HEK293 (cell line): ENCODE measurements around the gene AOAH.
A peak's percentile ranks its signal among the peaks of the same experiment; 100 is the strongest.

ENCODE experiments used
- CTCF ChIA-PET: fragments of 350-600 bp; formaldehyde crosslinking; extraction: SDS; loops from one replicate; lab custom pipeline; 2021; ENCODE audit warnings: antibody characterized with exemption; lab: Yijun Ruan, JAX
- POLR2A ChIA-PET: fragments of 300-600 bp; formaldehyde crosslinking; extraction: SDS; loops from one replicate; lab custom pipeline; 2020; ENCODE audit warnings: antibody characterized with exemption, inconsistent platforms; lab: Yijun Ruan, JAX
- H3K27ac ChIP-seq: fragments of 200-500 bp; sonication (Bioruptor generic); 2 replicates; pipeline ENCODE4 v1.5.1; 2014; ENCODE audit warnings: low read depth, low read length, control low read depth, inconsistent platforms; ENCODE audit errors: extremely low read depth
- H3K36me3 ChIP-seq, 2 experiments: fragments of 200-500 bp in 1 of 2; sonication (Bioruptor generic) in 1 of 2; 1 replicate in 1 of 2; 2 replicates in 1 of 2; pipeline ENCODE4 v1.5.1; 2014 to 2017; ENCODE audit warnings: inconsistent platforms in 2 of 2, low read length in 2 of 2; ENCODE audit not compliant: control insufficient read depth in 2 of 2, insufficient read depth in 1 of 2
- H3K4me1 ChIP-seq: fragments of 200-500 bp; sonication (Bioruptor generic); 2 replicates; pipeline ENCODE4 v1.5.1; 2014; ENCODE audit warnings: mild to moderate bottlenecking, low read length, inconsistent platforms; ENCODE audit not compliant: control insufficient read depth, insufficient read depth
- H3K4me3 ChIP-seq: 2 replicates; pipeline ENCODE4 v1.5.1; 2011; ENCODE audit warnings: low read depth, mild to moderate bottlenecking, control low read depth, low read length, moderate library complexity
- H3K9me3 ChIP-seq: fragments of 200-500 bp; sonication (Bioruptor generic); 2 replicates; pipeline ENCODE4 v1.5.1; 2014; ENCODE audit warnings: low read depth, low read length, inconsistent platforms; ENCODE audit not compliant: control insufficient read depth, insufficient read depth
- EGR2 ChIP-seq: fragments of 450-650 bp; formaldehyde crosslinking; IDR thresholded peaks from 2 replicates; pipeline ENCODE4 v1.5.1; 2016; ENCODE audit warnings: low read depth, missing biosample characterization, missing genetic modification characterization
- MEIS1 ChIP-seq: sonication (generic); formaldehyde crosslinking; IDR thresholded peaks from 2 replicates; pipeline ENCODE4 v1.8.1; 2022; ENCODE audit warnings: missing genetic modification reagents, mild to moderate bottlenecking, borderline replicate concordance
- MYNN ChIP-seq: fragments of 450-650 bp; formaldehyde crosslinking; IDR thresholded peaks from 2 replicates; pipeline ENCODE4 v1.5.1; 2016; ENCODE audit warnings: missing biosample characterization, missing genetic modification characterization, borderline replicate concordance
- RBAK ChIP-seq: fragments of 450-650 bp; formaldehyde crosslinking; IDR thresholded peaks from 2 replicates; pipeline ENCODE4 v1.5.1; 2016; ENCODE audit warnings: missing biosample characterization, missing genetic modification characterization
- SP2 ChIP-seq: fragments of 450-650 bp; formaldehyde crosslinking; IDR thresholded peaks from 2 replicates; pipeline ENCODE4 v1.5.1; 2016; ENCODE audit warnings: missing biosample characterization, missing genetic modification characterization
- ZBTB17 ChIP-seq: fragments of 450-650 bp; formaldehyde crosslinking; IDR thresholded peaks from 2 replicates; pipeline ENCODE4 v1.5.1; 2016; ENCODE audit warnings: missing biosample characterization, missing genetic modification characterization
- ZBTB20 ChIP-seq: fragments of 450-650 bp; formaldehyde crosslinking; IDR thresholded peaks from 2 replicates; pipeline ENCODE4 v1.5.1; 2016; ENCODE audit warnings: missing biosample characterization, missing genetic modification characterization
- ZIC2 ChIP-seq: fragments of 450-650 bp; formaldehyde crosslinking; IDR thresholded peaks from 2 replicates; pipeline ENCODE4 v1.5.1; 2016; ENCODE audit warnings: missing biosample characterization, missing genetic modification characterization
- ZNF140 ChIP-seq: fragments of 450-650 bp; formaldehyde crosslinking; IDR thresholded peaks from 2 replicates; pipeline ENCODE4 v1.5.1; 2016; ENCODE audit warnings: missing biosample characterization, missing genetic modification characterization
- ZNF175 ChIP-seq: fragments of 450-650 bp; formaldehyde crosslinking; IDR thresholded peaks from 2 replicates; pipeline ENCODE4 v1.5.1; 2016; ENCODE audit warnings: missing biosample characterization, missing genetic modification characterization
- ZNF19 ChIP-seq: fragments of 450-650 bp; formaldehyde crosslinking; IDR thresholded peaks from 2 replicates; pipeline ENCODE4; 2016; ENCODE audit warnings: missing biosample characterization, missing genetic modification characterization, low read depth
- ZNF214 ChIP-seq: fragments of 450-650 bp; formaldehyde crosslinking; IDR thresholded peaks from 2 replicates; pipeline ENCODE4 v1.5.1; 2017; ENCODE audit warnings: missing biosample characterization, mild to moderate bottlenecking, missing genetic modification characterization, borderline replicate concordance
- ZNF223 ChIP-seq: fragments of 450-650 bp; formaldehyde crosslinking; IDR thresholded peaks from 2 replicates; pipeline ENCODE4 v1.5.1; 2016; ENCODE audit warnings: missing biosample characterization, missing genetic modification characterization
- ZNF510 ChIP-seq: fragments of 450-650 bp; formaldehyde crosslinking; IDR thresholded peaks from 2 replicates; pipeline ENCODE4 v1.5.1; 2018; ENCODE audit warnings: mild to moderate bottlenecking, missing genetic modification characterization, missing biosample characterization; ENCODE audit not compliant: insufficient replicate concordance
- ZNF837 ChIP-seq: fragments of 450-650 bp; formaldehyde crosslinking; IDR thresholded peaks from 2 replicates; pipeline ENCODE4 v1.5.1; 2016; ENCODE audit warnings: missing biosample characterization, missing genetic modification characterization
- TF ChIP-seq, protein P1 (sequence below): fragments of 450-650 bp; formaldehyde crosslinking; IDR thresholded peaks from 2 replicates; pipeline ENCODE4 v1.5.1; 2016; ENCODE audit warnings: missing biosample characterization, missing genetic modification characterization
- TF ChIP-seq, protein P2 (sequence below): fragments of 450-650 bp; formaldehyde crosslinking; IDR thresholded peaks from 2 replicates; pipeline ENCODE4 v1.5.1; 2016; ENCODE audit warnings: missing biosample characterization, missing genetic modification characterization, borderline replicate concordance
- TF ChIP-seq, protein P3 (sequence below): fragments of 450-650 bp; formaldehyde crosslinking; IDR thresholded peaks from 2 replicates; pipeline ENCODE4 v1.5.1; 2017; ENCODE audit warnings: missing biosample characterization, missing genetic modification characterization

The AOAH gene

DNA sequence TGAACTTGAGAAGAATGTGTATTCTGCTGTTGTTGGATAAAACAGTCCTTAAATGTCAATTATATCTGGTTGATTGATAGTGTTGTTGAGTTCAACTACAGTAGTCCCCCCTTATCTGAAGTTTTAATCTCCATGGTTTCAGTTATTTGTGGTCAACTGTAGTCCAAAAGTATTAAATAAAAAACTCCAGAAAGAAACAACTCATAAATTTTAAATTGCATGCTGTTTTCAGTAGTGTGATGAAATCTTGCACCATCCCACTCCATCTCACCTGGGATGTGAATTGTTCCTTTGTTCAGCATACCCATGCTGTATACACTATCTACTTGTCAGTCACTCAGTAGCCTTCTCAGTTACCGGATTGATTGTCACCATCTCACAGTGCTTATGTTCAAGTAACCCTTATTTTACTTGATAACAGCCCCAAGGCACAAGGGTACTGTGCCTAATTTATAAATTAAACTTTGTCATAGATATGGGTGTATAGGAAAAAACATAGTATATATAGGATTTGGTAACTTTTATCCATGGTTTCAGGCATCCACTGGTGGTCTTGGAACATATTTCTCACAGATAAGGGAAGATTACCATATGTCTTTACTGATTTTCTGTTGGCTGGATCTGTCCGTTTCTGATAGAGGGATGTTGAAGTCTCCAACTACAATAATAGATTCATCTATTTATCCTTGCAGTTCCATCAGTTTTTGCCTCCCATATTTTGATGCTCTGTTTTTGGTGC, 57.1 kb downstream of the AOAH start (continued):
- TF ChIP-seq, protein P1, sequence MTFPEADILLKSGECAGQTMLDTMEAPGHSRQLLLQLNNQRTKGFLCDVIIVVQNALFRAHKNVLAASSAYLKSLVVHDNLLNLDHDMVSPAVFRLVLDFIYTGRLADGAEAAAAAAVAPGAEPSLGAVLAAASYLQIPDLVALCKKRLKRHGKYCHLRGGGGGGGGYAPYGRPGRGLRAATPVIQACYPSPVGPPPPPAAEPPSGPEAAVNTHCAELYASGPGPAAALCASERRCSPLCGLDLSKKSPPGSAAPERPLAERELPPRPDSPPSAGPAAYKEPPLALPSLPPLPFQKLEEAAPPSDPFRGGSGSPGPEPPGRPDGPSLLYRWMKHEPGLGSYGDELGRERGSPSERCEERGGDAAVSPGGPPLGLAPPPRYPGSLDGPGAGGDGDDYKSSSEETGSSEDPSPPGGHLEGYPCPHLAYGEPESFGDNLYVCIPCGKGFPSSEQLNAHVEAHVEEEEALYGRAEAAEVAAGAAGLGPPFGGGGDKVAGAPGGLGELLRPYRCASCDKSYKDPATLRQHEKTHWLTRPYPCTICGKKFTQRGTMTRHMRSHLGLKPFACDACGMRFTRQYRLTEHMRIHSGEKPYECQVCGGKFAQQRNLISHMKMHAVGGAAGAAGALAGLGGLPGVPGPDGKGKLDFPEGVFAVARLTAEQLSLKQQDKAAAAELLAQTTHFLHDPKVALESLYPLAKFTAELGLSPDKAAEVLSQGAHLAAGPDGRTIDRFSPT (tag by site-specific recombination): no peak
- 0 out of 2 replicates have a peak, but pooled peaks have one; percentile 23 for TF ChIP-seq ZNF19 (tag by site-specific recombination)

DNA sequence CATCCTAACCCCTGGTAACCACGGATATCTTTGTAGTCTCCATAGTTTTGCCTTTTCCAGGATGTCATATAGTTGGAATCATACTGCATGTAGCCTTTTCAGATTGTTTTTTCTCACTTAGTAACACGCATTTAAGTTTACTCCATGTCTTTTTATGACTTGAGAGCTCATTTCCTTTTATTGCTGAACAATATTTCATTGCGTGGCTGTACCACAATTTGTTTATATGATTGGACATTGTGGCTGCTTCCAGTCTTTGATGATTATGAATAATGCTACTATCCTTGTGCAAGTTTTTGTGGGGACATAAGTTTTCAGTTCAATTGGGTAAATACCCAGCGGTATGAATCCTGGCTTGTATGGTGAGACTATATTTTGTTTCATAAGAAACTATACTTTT, 60.8 kb downstream of the AOAH start:
- no peak overlapping the region for H3K4me3 ChIP-seq
- H3K36me3 ChIP-seq: no peaks in the 10 kb centered on the region
- TF ChIP-seq ZNF175 (no peak), ZIC2 (tag by site-specific recombination) (no peak), ZNF837 (no peak), ZNF223 (tag by site-specific recombination) (no peak), RBAK (tag by site-specific recombination) (no peak), SP2 (tag by site-specific recombination) (no peak), ZNF510 (tag by site-specific recombination) (no peak), MEIS1 (no peak), ZBTB17 (tag by site-specific recombination) (no peak), ZNF140 (tag by site-specific recombination) (no peak), EGR2 (tag by site-specific recombination) (no peak), ZNF19 (tag by site-specific recombination) (no peak), MYNN (tag by site-specific recombination) (no peak), ZNF214 (tag by site-specific recombination) (no peak), ZBTB20 (tag by site-specific recombination) (no peak)
- TF ChIP-seq, protein P2, sequence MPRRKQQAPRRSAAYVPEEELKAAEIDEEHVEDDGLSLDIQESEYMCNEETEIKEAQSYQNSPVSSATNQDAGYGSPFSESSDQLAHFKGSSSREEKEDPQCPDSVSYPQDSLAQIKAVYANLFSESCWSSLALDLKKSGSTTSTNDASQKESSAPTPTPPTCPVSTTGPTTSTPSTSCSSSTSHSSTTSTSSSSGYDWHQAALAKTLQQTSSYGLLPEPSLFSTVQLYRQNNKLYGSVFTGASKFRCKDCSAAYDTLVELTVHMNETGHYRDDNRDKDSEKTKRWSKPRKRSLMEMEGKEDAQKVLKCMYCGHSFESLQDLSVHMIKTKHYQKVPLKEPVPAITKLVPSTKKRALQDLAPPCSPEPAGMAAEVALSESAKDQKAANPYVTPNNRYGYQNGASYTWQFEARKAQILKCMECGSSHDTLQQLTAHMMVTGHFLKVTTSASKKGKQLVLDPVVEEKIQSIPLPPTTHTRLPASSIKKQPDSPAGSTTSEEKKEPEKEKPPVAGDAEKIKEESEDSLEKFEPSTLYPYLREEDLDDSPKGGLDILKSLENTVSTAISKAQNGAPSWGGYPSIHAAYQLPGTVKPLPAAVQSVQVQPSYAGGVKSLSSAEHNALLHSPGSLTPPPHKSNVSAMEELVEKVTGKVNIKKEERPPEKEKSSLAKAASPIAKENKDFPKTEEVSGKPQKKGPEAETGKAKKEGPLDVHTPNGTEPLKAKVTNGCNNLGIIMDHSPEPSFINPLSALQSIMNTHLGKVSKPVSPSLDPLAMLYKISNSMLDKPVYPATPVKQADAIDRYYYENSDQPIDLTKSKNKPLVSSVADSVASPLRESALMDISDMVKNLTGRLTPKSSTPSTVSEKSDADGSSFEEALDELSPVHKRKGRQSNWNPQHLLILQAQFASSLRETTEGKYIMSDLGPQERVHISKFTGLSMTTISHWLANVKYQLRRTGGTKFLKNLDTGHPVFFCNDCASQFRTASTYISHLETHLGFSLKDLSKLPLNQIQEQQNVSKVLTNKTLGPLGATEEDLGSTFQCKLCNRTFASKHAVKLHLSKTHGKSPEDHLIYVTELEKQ: no peak
- TF ChIP-seq, protein P3, sequence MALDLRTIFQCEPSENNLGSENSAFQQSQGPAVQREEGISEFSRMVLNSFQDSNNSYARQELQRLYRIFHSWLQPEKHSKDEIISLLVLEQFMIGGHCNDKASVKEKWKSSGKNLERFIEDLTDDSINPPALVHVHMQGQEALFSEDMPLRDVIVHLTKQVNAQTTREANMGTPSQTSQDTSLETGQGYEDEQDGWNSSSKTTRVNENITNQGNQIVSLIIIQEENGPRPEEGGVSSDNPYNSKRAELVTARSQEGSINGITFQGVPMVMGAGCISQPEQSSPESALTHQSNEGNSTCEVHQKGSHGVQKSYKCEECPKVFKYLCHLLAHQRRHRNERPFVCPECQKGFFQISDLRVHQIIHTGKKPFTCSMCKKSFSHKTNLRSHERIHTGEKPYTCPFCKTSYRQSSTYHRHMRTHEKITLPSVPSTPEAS (tag by site-specific recombination): no peak
- ChIA-PET POLR2A (no interaction called here), CTCF (interaction anchor here (0.6 to 1.5 kb wide), 2 partner anchors 52 to 176 kb away, joined by 3 to 6 read pairs; no protein-coding TSS in a partner anchor)
- H3K4me1 ChIP-seq: no peaks in the 10 kb centered on the region
- H3K9me3 ChIP-seq: no peaks in the 10 kb centered on the region
- H3K27ac ChIP-seq: no peak overlapping the region
